ENCODE measurements around the gene RRM1.
"Not testable (repeated sequence)": the region's sequence is repeated elsewhere in the genome, so short reads cannot be mapped to it uniquely, and the experiment has no call there.

RRM1 gene

DNA sequence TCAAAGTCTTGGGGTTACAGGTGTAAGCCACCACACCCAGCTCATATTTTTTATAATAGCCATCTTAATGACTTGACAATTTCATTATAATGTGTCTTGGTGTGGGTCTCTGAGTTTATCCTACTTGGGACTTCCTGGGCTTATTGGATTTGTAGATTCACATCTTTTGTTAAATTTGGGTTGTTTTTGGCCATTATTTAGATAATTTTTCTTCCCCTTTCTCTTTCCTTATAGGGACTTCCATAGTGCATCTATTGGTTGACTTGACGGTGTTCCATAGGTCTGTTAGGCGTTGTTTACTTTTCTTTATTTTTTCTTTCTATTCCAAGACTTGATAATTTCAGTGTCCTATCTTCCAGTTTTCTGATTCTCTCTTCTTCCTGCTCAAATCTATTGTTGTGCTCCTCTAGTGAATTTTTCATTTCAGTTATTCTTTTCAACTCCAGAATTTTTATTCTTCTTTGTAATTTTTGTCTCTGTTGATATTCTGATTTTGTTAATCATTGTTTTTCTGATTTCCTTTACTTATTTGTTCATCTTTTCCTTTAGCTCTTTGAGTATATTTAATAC lies 45.6 kb downstream of the RRM1 start:
- no peak for DNase-seq (ENCODE audit: low read depth)

DNA sequence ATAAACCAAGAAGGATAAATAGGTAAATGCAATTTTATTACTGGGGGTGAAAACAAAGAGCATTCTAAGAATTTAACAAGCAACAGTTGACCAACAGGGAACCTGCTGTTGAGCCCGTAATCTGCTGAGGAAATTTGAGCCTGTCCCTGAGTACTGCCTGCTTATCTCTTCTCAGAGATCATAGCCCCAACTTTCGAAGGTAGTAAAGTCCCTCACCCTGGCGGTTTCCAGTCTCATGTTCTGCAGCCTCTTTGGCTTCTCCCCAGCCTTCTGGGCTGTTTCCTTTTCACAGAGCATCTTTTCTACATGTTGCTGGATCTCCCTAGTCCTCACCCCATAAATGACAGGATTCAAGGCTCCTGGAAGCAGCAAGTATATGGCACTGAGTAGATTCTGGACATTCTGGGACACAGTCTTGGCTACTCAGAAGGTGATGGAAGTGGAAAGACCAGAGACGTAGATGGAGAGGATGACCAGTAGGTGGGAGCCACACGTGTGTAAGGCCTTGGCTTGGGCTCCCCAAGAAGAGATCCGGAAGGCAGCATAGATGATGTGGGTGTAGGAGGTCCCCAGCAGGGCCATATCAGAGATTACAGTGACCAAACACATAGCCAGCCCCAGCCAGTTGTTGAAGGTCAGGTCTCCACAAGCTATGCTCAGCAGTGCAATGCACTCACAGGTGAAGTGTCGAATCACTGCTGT lies 51.6 kb downstream of the RRM1 start:
- no peak for DNase-seq (ENCODE audit: low read depth)

DNA sequence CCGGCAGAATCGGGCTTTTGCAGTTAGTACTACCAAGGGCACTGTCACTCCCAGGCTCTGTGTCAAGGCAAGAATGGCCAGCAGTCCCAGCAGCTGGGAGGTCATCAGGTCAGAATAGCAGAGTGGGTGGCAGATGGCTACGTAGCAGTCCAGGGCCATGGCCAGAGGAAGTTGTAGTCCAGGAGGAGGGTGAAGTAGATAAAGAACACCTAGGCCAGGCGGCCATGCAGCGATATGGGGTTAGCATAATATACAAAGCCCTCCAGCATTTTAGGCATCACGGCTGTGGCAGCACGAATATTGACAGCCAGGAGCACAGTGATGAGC lies 52.1 kb downstream of the RRM1 start:
- DNase-seq (ENCODE audit: low read depth): no peak

DNA sequence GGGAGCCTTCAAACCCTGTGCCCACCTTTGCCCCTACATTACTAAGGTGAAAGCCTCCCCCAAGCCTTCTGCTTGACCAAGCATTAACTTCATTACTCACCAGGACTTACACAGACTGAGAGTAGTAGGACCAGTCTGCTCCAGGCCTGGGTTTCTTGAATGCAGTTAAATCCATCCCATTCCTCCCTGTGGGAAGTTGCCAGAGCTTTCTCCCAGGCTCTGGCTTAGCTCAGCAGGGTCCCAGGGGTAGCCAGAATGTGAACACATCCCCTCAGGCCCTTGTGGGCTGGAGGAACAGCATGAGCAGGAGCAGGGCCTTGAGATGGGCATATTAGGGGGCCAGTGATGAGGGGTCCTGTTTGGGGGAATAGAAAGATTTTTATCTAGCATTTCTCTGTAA lies 59.9 kb downstream of the RRM1 start:
- no peak for DNase-seq (ENCODE audit: low read depth)

DNA sequence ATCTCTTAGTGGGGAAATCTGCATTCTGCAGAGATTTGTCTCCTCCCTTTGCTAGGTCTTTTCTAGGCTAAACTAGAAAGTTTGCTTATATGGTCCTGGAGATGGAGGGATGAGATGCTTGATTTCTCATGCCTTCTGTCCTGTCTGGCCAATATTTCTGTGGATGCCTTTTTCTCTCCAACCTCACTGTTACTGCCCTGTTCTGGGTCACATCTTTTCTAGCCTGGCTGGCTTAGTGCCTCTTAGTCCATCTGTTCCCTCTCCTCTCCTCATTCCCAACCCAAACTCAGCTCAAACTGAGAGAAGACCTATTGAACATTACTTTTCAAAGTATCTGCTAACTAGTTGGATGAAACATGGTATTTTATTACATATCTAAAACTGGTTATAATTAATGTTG lies 62.0 kb downstream of the RRM1 start:
- no peak for DNase-seq (ENCODE audit: low read depth)

DNA sequence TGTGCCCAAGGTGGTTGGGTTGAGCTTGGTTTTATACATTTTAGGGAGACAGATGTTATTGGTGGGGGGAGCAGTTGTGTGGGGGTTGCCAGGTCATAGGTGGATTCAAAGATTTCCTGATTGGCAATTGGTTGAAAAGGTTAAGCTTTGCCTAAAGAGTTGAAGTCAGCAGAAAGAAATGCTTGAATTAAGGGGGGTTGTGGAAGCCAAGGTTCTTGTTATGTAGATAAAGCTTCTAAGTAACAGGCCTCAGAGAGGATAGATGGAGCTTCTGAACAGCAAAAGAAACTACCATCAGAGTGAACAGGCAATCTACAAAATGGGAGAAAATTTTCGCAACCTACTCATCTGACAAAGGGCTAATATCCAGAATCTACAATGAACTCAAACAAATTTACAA lies 64.2 kb downstream of the RRM1 start:
- DNase-seq (ENCODE audit: low read depth): not testable (repeated sequence)

DNA sequence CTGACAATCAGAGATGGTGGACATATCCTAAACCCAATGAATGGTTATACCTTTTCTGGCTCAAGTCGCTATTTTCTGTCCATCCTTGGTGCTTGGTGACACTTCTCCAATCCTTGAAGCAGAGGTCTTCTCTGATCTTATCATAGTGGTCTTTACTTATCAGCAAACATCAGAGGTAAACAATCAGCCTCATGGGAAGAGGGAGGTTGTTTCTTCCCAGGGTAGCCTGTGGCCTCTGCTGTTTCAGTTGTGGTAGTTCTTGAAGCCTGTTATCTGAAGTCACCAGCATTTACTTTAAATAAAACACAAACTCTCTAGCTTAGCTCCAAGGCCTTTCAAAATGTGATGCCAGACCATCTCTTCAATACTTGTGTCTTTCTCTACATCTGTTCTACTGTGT lies 66.7 kb downstream of the RRM1 start:
- DNase-seq (ENCODE audit: low read depth): no peak

DNA sequence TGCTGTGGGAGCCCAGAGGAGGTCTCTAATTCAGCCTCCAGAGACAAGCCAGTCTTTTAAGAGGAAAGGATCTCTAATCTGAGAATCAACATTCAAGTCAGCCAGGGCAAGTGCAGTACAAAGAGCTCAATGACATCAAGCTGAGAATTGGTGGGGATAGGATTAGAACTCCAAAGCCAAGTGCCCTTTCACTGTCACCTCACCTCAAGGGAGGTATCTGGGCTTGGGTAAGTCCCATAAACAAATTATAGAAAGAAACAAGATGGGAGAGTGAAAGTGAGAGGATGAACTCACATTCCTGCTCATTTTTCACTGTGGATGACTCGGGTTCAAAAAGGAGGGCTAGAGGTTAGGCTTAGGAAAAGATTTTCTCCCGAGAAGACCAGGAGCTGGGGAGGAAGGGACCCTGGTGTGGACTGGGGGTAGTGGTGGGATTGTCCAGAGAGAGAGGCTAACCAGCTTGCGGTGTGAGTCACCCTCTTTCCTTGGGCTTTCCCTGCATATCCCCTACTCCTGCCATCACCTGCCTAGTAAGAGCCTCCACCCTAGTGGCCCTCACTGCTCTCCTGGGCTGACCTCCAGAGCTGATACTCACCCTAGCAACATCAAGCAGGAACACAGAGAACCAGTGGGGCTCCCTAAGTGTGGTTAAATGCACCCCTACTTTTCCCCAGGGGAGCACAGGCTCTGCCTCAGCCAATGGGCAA lies 70.4 kb downstream of the RRM1 start:
- DNase-seq (ENCODE audit: low read depth): no peak

DNA sequence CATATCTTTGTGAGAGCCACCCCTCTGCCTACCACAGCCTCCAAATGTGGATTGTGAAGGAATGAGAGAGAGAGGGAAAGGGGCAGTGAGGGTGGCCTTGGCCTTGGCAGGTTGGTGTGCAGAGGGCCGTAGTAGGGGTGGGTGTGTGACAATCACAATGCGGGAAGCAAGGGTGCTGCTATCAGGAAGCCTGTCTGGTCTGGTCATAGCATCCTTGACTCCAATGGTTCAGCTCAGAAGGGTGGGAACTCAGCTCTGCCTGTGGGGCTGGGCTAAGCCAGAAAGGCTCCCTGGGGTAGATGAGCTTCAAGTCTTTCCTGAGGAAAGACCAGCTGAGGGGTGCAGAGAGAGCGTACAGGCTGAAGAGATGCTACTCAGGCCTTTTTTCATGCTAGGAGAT lies 72.7 kb downstream of the RRM1 start:
- DNase-seq (ENCODE audit: low read depth): no peak

DNA sequence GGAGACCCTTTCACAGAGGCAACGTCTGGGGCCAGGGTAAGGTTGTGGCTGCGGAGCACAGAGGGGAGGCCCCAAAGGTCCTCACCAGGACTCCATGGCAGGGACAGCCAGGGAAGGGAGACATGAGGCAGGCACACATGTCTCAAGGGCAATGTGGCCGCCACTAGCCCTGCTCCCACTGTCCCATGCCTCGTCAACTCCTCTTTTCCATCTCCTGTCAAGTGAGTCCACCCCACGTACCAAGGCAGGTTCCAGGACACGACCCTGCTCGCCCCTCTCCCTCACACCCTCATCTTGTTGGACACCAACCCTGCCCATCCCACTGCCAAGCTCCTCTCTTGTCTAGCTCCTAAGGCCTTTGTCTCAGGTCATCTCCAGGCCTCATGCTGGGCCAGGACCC lies 73.2 kb downstream of the RRM1 start:
- no peak for DNase-seq (ENCODE audit: low read depth)

DNA sequence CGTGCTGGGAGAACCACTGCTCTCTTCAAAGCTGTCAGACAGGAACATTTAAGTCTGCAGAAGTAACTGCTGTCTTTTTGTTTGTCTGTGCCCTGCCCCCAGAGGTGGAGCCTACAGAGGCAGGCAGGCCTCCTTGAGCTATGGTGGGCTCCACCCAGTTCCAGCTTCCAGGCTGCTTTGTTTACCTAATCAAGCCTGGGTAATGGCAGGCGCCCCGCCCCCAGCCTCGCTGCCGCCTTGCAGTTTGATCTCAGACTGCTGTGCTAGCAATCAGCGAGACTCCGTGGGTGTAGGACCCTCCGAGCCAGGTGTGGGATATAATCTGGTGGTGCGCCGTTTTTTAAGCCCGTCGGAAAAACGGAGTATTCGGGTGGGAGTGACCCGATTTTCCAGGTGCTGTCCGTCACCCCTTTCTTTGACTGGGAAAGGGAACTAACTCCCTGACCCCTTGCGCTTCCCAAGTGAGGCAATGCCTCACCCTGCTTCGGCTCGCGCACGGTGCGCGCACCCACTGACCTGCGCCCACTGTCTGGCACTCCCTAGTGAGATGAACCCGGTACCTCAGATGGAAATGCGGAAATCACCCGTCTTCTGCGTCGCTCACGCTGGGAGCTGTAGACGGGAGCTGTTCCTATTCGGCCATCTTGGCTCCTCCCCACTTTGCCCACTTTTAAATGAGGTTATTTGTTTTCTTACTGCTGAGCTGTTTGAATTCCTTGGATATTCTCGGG lies 81.2 kb downstream of the RRM1 start:
- DNase-seq (ENCODE audit: low read depth): not testable (repeated sequence)

DNA sequence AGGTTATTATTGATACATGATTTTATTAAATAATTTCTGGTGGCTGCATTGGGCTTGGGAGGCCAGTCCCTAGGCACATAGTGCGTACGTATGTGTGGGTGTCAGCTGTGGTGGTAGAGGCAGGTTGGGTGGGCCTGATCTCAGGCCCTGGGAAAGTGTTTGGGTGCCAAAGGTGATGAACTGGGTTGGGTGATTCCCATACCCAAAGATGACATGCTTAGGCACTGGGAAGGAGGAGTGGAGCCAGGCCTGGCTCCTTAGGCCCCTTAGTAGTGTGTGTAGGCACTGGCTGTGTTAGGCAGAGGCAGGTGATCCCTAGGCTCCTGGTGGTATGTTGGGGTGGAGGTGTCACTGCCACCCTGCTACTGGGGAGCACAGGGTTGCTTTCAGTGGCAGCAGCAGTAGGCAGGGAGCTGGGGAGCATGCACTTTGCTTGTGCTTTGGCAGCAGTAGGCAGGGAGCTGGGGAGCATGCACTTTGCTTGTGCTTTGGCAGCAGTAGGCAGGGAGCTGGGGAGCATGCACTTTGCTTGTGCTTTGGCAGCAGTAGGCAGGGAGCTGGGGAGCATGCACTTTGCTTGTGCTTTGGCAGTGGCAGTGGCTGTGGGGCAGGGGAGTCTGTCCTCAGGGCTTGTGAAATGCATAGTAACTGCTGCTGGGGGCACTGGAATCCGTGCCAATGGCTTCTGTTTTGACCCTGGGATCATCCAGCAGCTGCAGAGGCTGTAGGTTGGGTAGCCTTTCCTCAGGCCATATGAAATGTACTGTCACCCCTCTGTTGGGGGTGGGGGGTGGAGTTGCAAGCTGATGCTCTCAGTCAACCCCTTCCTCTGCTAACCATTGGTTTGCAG lies 84.4 kb downstream of the RRM1 start:
- no peak for DNase-seq (ENCODE audit: low read depth)

DNA sequence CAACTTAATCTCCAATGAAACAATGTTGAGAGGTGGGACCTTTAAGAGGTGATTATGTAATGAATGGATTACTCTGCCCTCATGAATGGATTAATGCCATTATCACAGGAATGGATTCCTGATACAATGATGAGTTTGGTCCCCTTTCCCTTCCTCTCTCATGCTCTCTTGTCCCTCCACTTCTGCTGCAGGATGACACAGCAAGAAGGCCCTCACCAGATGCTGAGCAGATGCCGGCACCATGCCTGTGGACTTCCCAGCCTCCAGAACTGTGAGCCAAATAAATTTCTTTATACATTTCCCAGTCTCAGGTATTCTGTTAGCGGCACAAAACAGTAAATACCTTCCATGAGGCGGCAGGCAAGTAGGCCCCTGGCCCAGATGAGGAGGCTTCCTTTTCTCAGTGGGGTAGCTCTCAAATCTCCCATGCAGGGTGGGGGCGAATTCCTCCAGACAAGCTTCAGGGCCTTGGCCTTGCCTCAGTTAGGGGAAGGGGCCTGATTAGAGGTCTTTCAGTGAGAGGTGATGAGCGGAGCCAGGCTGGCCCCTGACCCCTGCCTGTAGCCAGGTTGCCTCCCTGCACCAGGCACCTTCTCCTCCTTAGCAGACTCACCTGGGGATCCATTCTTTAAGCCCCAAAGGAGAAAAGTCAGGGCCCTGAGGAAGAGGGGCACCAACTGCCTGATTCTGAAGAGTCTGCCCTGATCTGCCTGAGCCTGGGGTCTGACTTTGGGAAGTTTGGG lies 86.0 kb downstream of the RRM1 start:
- no peak for DNase-seq (ENCODE audit: low read depth)

DNA sequence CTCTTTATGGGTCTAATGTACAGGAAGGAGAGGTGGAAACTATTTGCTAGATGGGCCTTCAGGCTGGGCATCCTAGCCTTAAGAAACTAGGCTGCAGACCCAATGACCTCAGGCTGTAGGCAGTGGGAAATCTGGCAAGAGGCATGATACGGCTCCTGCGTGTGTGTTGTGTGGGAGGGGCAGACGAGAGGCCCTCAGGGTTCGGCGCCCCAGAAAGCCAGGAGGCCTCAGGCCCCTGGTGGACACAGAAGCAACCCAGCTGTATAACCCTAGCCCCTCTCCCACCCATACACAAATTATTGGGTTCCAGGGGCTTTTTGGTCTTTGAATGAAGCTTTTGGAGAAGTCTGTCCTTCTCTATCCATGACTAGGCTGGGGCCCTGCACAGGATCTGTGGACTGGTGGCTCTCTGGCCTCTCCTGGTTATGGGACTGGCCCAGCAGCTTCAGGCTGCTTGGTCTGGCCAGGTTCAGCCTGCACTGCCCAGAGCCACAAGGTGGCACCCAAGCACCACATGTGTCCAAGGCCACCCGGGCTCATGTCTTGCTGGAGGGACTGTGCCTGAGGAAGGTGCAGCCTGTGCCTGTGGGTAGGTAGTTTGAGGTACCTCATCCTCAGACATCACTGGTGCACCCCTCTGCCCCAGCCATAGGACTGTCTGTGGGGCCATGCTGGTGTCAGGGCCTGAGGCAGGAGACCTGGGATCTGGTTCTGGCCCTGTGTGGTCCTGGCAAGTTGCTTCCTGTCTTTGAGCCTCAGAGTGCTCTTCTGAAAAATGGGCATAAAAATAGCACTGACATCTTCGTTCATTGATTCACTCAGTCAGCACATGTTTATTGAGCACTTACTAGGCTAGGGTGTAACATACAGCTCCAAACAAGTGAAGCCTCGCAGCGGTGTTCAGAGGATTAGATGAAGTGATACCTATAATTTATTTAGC lies 87.5 kb downstream of the RRM1 start:
- no peak for DNase-seq (ENCODE audit: low read depth)

DNA sequence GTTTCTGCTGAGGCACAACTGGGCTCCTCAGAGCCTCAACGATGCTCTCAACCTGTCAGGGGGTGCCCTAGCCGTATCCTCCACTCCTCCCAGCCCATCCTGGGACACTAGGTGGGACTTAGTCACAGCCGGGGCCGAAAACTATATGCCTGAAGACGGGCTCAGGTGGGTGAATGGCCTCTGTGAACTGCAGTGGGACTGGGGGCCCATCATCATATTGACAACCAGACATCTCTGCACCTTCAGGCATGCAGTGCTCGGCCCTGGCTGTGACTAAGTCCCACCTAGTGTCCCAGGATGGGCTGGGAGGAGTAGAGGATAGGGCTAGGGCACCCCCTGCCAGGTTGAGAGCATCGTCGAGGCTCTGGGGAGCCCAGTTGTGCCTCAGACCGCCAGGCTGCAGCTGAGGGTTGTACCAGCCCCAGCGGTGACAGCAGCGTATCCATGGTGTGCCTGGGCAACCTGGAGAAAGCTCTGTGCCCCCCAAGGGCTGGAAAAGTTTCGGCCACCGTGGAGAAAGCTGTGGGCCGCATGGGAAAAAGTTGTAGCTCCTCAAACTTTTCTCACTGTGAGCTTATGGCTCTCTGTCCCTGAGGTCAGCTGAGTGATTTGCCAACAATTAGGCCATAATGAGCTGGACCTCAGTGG lies 88.9 kb downstream of the RRM1 start:
- no peak for DNase-seq (ENCODE audit: low read depth)

DNA sequence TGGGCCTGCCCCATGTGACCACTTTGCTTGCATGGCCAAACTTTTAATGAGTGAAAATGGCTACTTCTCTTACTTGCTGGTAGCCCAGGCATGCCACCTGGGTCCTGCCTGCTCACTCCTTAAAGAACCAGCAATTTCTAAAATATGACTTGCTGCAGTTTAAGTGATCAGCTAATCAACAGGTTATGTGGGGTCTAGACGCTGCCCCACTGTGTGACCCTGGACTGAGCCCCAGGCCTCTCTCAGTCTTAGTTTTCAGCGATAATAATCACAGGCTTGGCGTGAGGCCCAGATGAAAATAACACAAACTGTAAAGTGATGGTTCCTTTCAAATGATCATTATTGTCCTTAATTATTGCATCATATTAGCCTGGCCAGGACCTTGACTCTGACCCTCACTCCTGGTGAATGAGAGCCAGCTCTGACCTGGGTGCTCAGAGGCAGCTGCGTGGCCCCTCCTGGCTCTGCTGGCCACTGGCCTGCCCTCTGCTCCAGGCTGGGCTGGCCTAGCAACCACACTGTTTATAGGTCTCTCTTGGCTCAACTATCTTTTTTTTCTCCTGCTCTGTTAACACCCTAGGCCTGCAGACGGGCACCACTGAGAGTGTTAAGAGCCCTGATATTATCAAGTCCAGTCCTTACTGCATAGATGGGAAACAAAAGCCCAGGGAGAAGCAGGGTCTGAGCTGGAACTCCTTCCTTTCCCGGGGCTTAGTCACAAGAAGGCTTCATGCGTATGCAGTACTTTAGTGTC lies 89.7 kb downstream of the RRM1 start:
- DNase-seq (ENCODE audit: low read depth): no peak

DNA sequence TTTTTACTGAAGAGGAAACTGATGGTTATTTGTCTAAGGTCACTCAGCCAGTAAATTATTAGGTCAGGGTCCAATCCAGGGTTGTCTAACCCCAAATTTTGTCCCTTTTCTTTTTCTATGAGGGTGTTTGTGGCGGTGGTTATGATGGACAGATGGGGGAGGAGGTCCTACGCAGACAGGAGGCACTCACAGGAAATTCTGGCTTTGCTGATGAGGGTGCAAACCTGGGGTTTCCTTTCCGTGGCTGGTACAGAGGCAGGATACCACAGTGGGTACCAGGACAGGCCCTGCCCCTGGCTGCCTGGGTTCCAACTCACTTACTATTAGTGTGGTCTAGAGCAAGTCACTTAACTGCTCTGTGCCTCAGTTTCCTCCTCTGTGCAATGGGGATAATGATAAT lies 91.0 kb downstream of the RRM1 start:
- DNase-seq (ENCODE audit: low read depth): no peak

DNA sequence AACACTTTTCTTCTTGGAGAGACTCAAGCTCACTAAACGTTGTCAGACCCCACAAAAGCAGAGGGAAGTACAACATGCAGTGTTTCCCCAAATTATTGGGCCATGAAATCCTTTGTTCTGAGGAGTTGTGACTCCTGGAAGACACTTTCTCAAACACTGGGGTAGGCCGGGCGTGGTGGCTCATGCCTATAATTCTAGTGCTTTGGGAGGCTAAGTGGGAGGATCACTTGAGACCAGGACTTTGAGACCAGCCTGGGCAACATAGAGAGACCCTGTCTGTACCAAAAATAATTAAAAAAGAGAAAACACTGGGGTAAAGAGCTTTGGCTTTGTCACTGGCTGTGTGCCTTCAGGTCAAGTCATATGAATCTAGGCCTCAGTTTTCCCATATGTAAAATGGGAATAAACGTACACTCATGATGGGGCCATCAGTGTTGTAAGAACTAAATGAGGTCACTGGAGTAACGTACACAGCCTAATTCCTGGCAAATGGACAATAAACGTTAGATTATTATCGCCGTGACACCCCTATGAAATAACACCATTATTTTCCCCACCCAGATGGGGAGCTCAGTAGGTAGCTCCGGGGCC lies 92.0 kb downstream of the RRM1 start:
- no peak for DNase-seq (ENCODE audit: low read depth)

All from stimulated activated CD8-positive, alpha-beta memory T cell treated with anti-CD3 and anti-CD28 coated beads, Interleukin-7, amount 100 ng/mL, for 24 hours (primary cell).